Measurements from ENCODE around the gene HOXA10. TPM values are rescaled to one million over a fixed set of nuclear protein-coding genes. Genes with fewer than 3 reads are reported as not detected.

Gene HOXA10
- total RNA-seq, 1 experiment from 2014 or later: 19.6 TPM

GRCh38 chr7:27124096-27124901 lies 49.8 kb downstream of the HOXA10 start (continued):
- TF ChIP-seq REST (IDR thresholded peaks at IDR 0.05; ENCODE audit: low read depth) (no peak), FOSL1 (IDR thresholded peaks at IDR 0.05; ENCODE audit: low read depth) (peak; percentile 58), ZNF274 (IDR thresholded peaks at IDR 0.05; ENCODE audit: low read depth, low read length) (no peak), JUND (IDR thresholded peaks at IDR 0.05) (peak; percentile 54), SP1 (IDR thresholded peaks at IDR 0.05; ENCODE audit: low read depth) (peak; percentile 54), CEBPB (IDR thresholded peaks at IDR 0.05; ENCODE audit: low read depth) (peak; percentile 9; the same call in 1 of the 2 replicates), MAX (IDR thresholded peaks at IDR 0.05) (peak; percentile 76), POLR2AphosphoS5 (IDR thresholded peaks at IDR 0.05; ENCODE audit: low read depth, low read length) (peak; percentile 34; the same call in 1 of the 2 replicates), ZFX (IDR thresholded peaks at IDR 0.05) (peak; percentile 48; the same call in 1 of the 2 replicates), TCF7L2 (IDR thresholded peaks at IDR 0.05; ENCODE audit: borderline replicate concordance, extremely low read depth, insufficient read depth, insufficient read length) (peak; percentile 81), ZBTB33 (IDR thresholded peaks at IDR 0.05; ENCODE audit: extremely low read depth, insufficient replicate concordance, low read length) (no peak)
